Neural progenitor cell (in vitro differentiated cells): ENCODE results near the gene DHRS3. TPM values are rescaled to one million over a fixed set of nuclear protein-coding genes. Genes with fewer than 3 reads are reported as not detected.

Source experiments
- DNase-seq: peaks from one replicate; pipeline ENCODE4 v3.0.0-alpha.2; 2016; ENCODE audit warnings: low spot score
- H2AFZ ChIP-seq: fragments of 200-600 bp; sonication (generic); replicated peaks from 2 replicates; pipeline ENCODE4 v1.6.1; 2016; ENCODE audit warnings: antibody characterized with exemption
- H3F3A ChIP-seq: fragments of 200-600 bp; sonication (generic); 2 replicates; pipeline ENCODE4 v1.6.1; 2016; ENCODE audit warnings: antibody characterized with exemption, low read depth
- H3K27ac ChIP-seq: fragments of 200-600 bp; sonication (generic); 2 replicates; pipeline ENCODE4 v1.5.1; 2016; ENCODE audit warnings: mild to moderate bottlenecking
- H3K27me3 ChIP-seq: fragments of 200-600 bp; sonication (generic); 2 replicates; pipeline ENCODE4 v1.6.1; 2016; ENCODE audit warnings: mild to moderate bottlenecking, moderate library complexity
- H3K36me3 ChIP-seq: fragments of 200-600 bp; sonication (generic); 2 replicates; pipeline ENCODE4 v1.5.1; 2016
- H3K4me1 ChIP-seq: fragments of 200-600 bp; sonication (generic); 2 replicates; pipeline ENCODE4 v1.6.1; 2016; ENCODE audit warnings: mixed run types
- H3K4me2 ChIP-seq: fragments of 200-600 bp; sonication (generic); 2 replicates; pipeline ENCODE4 v1.6.1; 2016
- H3K4me3 ChIP-seq: fragments of 200-600 bp; sonication (generic); 2 replicates; pipeline ENCODE4 v1.5.1; 2016
- H3K79me2 ChIP-seq: fragments of 200-600 bp; sonication (generic); 2 replicates; pipeline ENCODE4 v1.6.1; 2016; ENCODE audit warnings: low read depth
- H3K9ac ChIP-seq: fragments of 200-600 bp; sonication (generic); 2 replicates; pipeline ENCODE4 v1.6.1; 2016
- H3K9me3 ChIP-seq: fragments of 200-600 bp; sonication (generic); 2 replicates; pipeline ENCODE4 v1.5.1; 2016; ENCODE audit warnings: low read depth
- H4K20me1 ChIP-seq: fragments of 200-600 bp; sonication (generic); 2 replicates; pipeline ENCODE4 v1.6.1; 2016; ENCODE audit warnings: low read depth
- H3K27ac Mint-ChIP-seq: 3 replicates; pipeline ENCODE4 v1.8.0; 2021; ENCODE audit warnings: mixed read lengths
- H3K27me3 Mint-ChIP-seq: 2 replicates; pipeline ENCODE4 v1.8.0; 2022; ENCODE audit warnings: low read depth, mild to moderate bottlenecking, inconsistent platforms, moderate library complexity, mixed read lengths; ENCODE audit not compliant: insufficient read depth
- H3K36me3 Mint-ChIP-seq: 3 replicates; pipeline ENCODE4 v1.8.0; 2021; ENCODE audit warnings: mixed read lengths
- H3K4me1 Mint-ChIP-seq: 3 replicates; pipeline ENCODE4 v1.8.0; 2021; ENCODE audit warnings: mixed read lengths
- H3K4me3 Mint-ChIP-seq: 3 replicates; pipeline ENCODE4 v1.8.0; 2021; ENCODE audit warnings: mild to moderate bottlenecking, moderate library complexity, mixed read lengths
- H3K9me3 Mint-ChIP-seq: 3 replicates; pipeline ENCODE4 v1.8.0; 2020; ENCODE audit warnings: mixed read lengths
- CTCF ChIP-seq: fragments of 200-600 bp; sonication (generic); IDR thresholded peaks from 2 replicates; pipeline ENCODE4 v1.5.1; 2017; ENCODE audit warnings: antibody characterized with exemption, mild to moderate bottlenecking
- EZH2 ChIP-seq: fragments of 200-600 bp; sonication (generic); IDR thresholded peaks from 2 replicates; pipeline ENCODE4 v1.6.1; 2017; ENCODE audit warnings: antibody characterized with exemption, mild to moderate bottlenecking, moderate library complexity
- EZH2phosphoT487 ChIP-seq: fragments of 200-600 bp; sonication (generic); IDR thresholded peaks from 2 replicates; pipeline ENCODE4 v1.6.1; 2017; ENCODE audit warnings: antibody characterized with exemption
- total RNA-seq: library from RNA; depleted of rRNA; stranded (reverse); fragments of >200 nt; gene quantifications from 2 replicates; pipeline ENCODE4 v1.2.3, GENCODE V29; 2015; ENCODE audit warnings: low replicate concordance

DHRS3 gene
- total RNA-seq, 1 donor from 2014 or later, result 4.3 TPM

GRCh38 chr1:12549460-12550349 lies 68.3 kb downstream of the DHRS3 start:
- peak; percentile 36 for DNase-seq
- H3K27me3 Mint-ChIP-seq, result peaks cover 2% of the 10 kb centered on the region
- H3K9me3 Mint-ChIP-seq, result no peaks in the 10 kb centered on the region
- no peak overlapping the region for H3K4me3 ChIP-seq
- peak overlapping the region; percentile 80 for H3K27ac Mint-ChIP-seq
- no peaks in the 10 kb centered on the region for H3K27me3 ChIP-seq
- H3K4me3 Mint-ChIP-seq, result no peak overlapping the region
- H3K36me3 Mint-ChIP-seq, result no peaks in the 10 kb centered on the region
- H3K79me2 ChIP-seq, result no peaks in the 10 kb centered on the region
- H3K4me2 ChIP-seq, result peak overlapping the region; percentile 2
- peaks cover 2% of the 10 kb centered on the region for H3F3A ChIP-seq
- peaks cover 23% of the 10 kb centered on the region for H3K4me1 Mint-ChIP-seq
- no peaks in the 10 kb centered on the region for H4K20me1 ChIP-seq
- no peaks in the 10 kb centered on the region for H3K36me3 ChIP-seq
- no peak overlapping the region for H3K27ac ChIP-seq
- H3K9me3 ChIP-seq, result no peaks in the 10 kb centered on the region
- peaks cover 17% of the 10 kb centered on the region for H3K4me1 ChIP-seq
- no peak overlapping the region for H2AFZ ChIP-seq
- TF ChIP-seq EZH2 (no peak), CTCF (no peak), EZH2phosphoT487 (no peak)
- H3K9ac ChIP-seq, result no peak overlapping the region

- Histone ChIP-seq H3K4me1 (peaks cover 19% of the 10 kb centered on the region), H3K9ac (no peak overlapping the region)
- H3K27ac Mint-ChIP-seq, result no peak overlapping the region
Measured at GRCh38 chr1:12548973-12549459, 69.0 kb downstream of the DHRS3 start.

GRCh38 chr1:12548279-12548972 lies 69.6 kb downstream of the DHRS3 start:
- Mint-ChIP-seq H3K36me3 (no peaks in the 10 kb centered on the region), H3K9me3 (no peaks in the 10 kb centered on the region), H3K4me1 (peaks cover 27% of the 10 kb centered on the region), H3K4me3 (no peak overlapping the region), H3K27me3 (peaks cover 2% of the 10 kb centered on the region), H3K27ac (no peak overlapping the region)
- Histone ChIP-seq H2AFZ (no peak overlapping the region), H3F3A (peaks cover 7% of the 10 kb centered on the region), H3K79me2 (no peaks in the 10 kb centered on the region), H3K36me3 (no peaks in the 10 kb centered on the region), H4K20me1 (no peaks in the 10 kb centered on the region), H3K4me1 (peaks cover 25% of the 10 kb centered on the region), H3K4me2 (no peak overlapping the region), H3K9ac (no peak overlapping the region), H3K27ac (no peak overlapping the region), H3K27me3 (no peaks in the 10 kb centered on the region), H3K9me3 (no peaks in the 10 kb centered on the region), H3K4me3 (no peak overlapping the region)
- TF ChIP-seq CTCF (no peak), EZH2 (no peak), EZH2phosphoT487 (no peak)
- no peak for DNase-seq

More at GRCh38 chr1:12548973-12549459, 69.0 kb downstream of the DHRS3 start:
- peaks cover 2% of the 10 kb centered on the region for H3K27me3 Mint-ChIP-seq
- no peak overlapping the region for H3K4me3 Mint-ChIP-seq
- H3K27me3 ChIP-seq, result no peaks in the 10 kb centered on the region
- H3K9me3 ChIP-seq, result no peaks in the 10 kb centered on the region
- H3K36me3 ChIP-seq, result no peaks in the 10 kb centered on the region
- H3K4me2 ChIP-seq, result no peak overlapping the region
- no peaks in the 10 kb centered on the region for H3K36me3 Mint-ChIP-seq
- H3F3A ChIP-seq, result peaks cover 2% of the 10 kb centered on the region
- H3K27ac ChIP-seq, result no peak overlapping the region
- no peaks in the 10 kb centered on the region for H4K20me1 ChIP-seq
- TF ChIP-seq CTCF (no peak), EZH2 (no peak), EZH2phosphoT487 (no peak)
- no peaks in the 10 kb centered on the region for H3K79me2 ChIP-seq
- H2AFZ ChIP-seq, result no peak overlapping the region
- no peak for DNase-seq
- H3K4me3 ChIP-seq, result no peak overlapping the region
- peaks cover 27% of the 10 kb centered on the region for H3K4me1 Mint-ChIP-seq
- no peaks in the 10 kb centered on the region for H3K9me3 Mint-ChIP-seq
